DMS153 treated with DMSO at 0.1 percent for 48 hours (cell line): ENCODE results near the gene OTX2.

ENCODE experiments used
- DNase-seq: peaks from one replicate; lab custom pipeline; 2025; ENCODE audit not compliant: unreplicated experiment; lab: John Stamatoyannopoulos, UW

The OTX2 gene

GRCh38 chr14:56812364-56813141 is 2.3 kb upstream of the OTX2 start:
- DNase-seq, result no peak

GRCh38 chr14:56811593-56812363 is 1.5 kb upstream of the OTX2 start:
- no peak for DNase-seq

GRCh38 chr14:56810836-56811592 is 735 bp upstream of the OTX2 start:
- DNase-seq, result no peak

GRCh38 chr14:56809270-56810146 is 771 bp downstream of the OTX2 start:
- no peak for DNase-seq

GRCh38 chr14:56808383-56809269 is 1.7 kb downstream of the OTX2 start:
- DNase-seq, result no peak

- no peak for DNase-seq
Observed at GRCh38 chr14:56808110-56808382, 2.2 kb downstream of the OTX2 start.

GRCh38 chr14:56807386-56808109 is 2.7 kb downstream of the OTX2 start:
- DNase-seq, result no peak

- DNase-seq, result no peak
Observed at GRCh38 chr14:56806760-56807159, 3.5 kb downstream of the OTX2 start.

- no peak for DNase-seq
Observed at GRCh38 chr14:56805992-56806727, 4.1 kb downstream of the OTX2 start.

- no peak for DNase-seq
Observed at GRCh38 chr14:56805201-56805991, 4.9 kb downstream of the OTX2 start.

- no peak for DNase-seq
Observed at GRCh38 chr14:56803816-56804535, 6.3 kb downstream of the OTX2 start.

- no peak for DNase-seq
Observed at GRCh38 chr14:56801920-56802319, 8.4 kb downstream of the OTX2 start.

GRCh38 chr14:56799343-56799645 is 11.0 kb downstream of the OTX2 start:
- DNase-seq, result no peak

- no peak for DNase-seq
Observed at GRCh38 chr14:56798447-56799342, 11.6 kb downstream of the OTX2 start.

GRCh38 chr14:56797569-56798446 is 12.5 kb downstream of the OTX2 start:
- DNase-seq, result no peak
